Mesodermal cell (in vitro differentiated cells): ENCODE data around the gene DMC1. TPM values are rescaled to one million over a fixed set of nuclear protein-coding genes. Genes with fewer than 3 reads are reported as not detected.
A peak's percentile ranks its signal among the peaks of the same experiment; 100 is the strongest.
"Not testable (repeated sequence)": the region's sequence is repeated elsewhere in the genome, so short reads cannot be mapped to it uniquely, and the experiment has no call there.

ENCODE experiments used
- H3K27ac ChIP-seq: 2 replicates; pipeline ENCODE4 v1.7.0; 2013; ENCODE audit warnings: mild to moderate bottlenecking, low read depth, low read length, moderate library complexity; ENCODE audit not compliant: severe bottlenecking
- H3K36me3 ChIP-seq: 2 replicates; pipeline ENCODE4 v1.7.1; 2013; ENCODE audit warnings: mild to moderate bottlenecking, low read length, moderate library complexity; ENCODE audit not compliant: control insufficient read depth, insufficient read depth
- H3K4me1 ChIP-seq: one replicate; pipeline ENCODE4 v1.7.1; 2013; ENCODE audit warnings: mild to moderate bottlenecking, low read length; ENCODE audit not compliant: insufficient read depth, control insufficient read depth, poor library complexity, severe bottlenecking
- H3K4me3 ChIP-seq: 2 replicates; pipeline ENCODE4 v1.7.0; 2013; ENCODE audit warnings: low read length, control low read depth, mild to moderate bottlenecking; ENCODE audit not compliant: insufficient read depth, poor library complexity, severe bottlenecking; ENCODE audit errors: extremely low read depth
- H3K9me3 ChIP-seq: 2 replicates; pipeline ENCODE4 v1.7.1; 2013; ENCODE audit warnings: mild to moderate bottlenecking, low read length, moderate library complexity; ENCODE audit not compliant: control insufficient read depth
- WGBS, 2 experiments: methylation state at CpG; one replicate each; pipeline ENCODE4 v1.1.5; 2013; ENCODE audit warnings: missing lambda C conversion rate in 2 of 2; ENCODE audit not compliant: insufficient coverage in 2 of 2; 5-methylcytosine and 5-hydroxymethylcytosine counted together
- polyA plus RNA-seq, 2 experiments: library from polyadenylated mRNA; stranded (reverse); fragments of 50-300 nt; gene quantifications; one replicate each; pipeline ENCODE4 v1.2.3, GENCODE V29; 2013

Gene DMC1, protein sequence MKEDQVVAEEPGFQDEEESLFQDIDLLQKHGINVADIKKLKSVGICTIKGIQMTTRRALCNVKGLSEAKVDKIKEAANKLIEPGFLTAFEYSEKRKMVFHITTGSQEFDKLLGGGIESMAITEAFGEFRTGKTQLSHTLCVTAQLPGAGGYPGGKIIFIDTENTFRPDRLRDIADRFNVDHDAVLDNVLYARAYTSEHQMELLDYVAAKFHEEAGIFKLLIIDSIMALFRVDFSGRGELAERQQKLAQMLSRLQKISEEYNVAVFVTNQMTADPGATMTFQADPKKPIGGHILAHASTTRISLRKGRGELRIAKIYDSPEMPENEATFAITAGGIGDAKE
- 4.1 TPM for polyA plus RNA-seq (2013, experiment 1 of 2)
- polyA plus RNA-seq (2013, experiment 2 of 2) = 5.0 TPM

DNA sequence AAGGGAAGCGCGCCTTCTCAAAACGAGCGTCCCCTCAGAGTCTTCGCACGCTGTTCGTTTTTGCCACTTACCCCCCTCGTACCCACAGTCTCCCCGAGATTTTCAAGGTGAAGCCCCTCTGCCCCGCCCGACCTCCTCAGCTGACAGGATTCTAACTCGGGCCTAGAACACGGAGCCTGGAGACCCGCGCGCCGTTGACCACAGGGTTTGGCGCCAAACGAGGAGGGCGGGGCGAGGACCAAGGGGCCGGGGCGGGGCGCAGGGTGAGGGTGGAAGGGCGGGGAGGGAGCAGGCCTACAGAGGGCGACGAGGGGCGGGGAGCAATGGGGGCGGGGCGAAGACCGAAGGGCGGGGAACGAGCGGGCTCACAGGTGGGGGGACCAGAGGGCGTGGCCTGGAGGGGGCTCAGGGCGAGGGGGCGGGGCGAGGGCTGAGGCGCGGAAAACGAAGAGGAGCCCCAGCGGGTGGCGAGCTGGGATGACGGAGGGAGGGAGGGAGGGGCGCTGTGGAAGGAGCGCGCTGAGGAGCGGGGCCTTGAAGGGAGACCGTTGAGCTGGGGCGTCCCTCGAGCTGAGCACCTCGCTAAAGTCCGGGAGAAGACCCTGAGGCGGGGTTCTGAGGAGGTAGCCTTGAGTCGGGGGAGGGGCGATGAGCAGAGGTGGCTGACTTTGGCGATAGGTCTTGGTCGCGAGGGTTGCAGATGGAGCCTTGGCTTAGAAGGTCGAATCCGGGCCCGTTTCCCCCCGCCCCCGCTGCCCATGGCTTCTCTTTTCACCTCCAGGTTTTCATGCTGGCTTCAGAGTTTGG is at the start of gene DMC1:
DMC1 (minus strand) TSS at position 212 of the 807 bp plus-strand sequence. CDS start 1,927 bp downstream, outside the sequence.
- H3K27ac ChIP-seq = peak within 1 kb of the TSS; percentile 58
- no peaks in the 10 kb centered on the region for H3K4me1 ChIP-seq
- 1 to 2% methylated on average over 32 to 46 of the region's 64 CpGs for WGBS, 2 experiments
- peak within 1 kb of the TSS; percentile 53 for H3K4me3 ChIP-seq
- no peaks in the 10 kb centered on the region for H3K36me3 ChIP-seq
- H3K9me3 ChIP-seq = no peaks in the 10 kb centered on the region

DNA sequence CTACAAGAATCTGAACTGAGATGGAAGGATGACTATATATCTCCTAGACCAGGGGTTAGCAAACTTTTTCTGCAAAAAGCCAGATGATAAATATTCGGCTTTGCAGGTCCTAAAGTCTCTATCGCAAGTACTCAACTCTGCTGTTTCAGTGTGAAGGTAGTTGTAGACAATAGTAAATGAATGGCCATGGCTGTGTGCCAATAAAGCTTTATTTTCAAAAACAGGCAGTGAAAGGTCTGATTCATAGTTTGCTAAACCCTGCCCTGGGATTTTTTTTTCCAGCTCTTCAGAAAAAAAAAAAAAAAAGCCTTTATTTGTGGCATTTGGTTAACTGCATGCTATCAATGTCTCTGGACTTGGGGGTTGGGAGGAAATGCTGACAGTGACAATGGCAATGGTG is 48.7 kb upstream of the DMC1 start:
- Histone ChIP-seq H3K27ac (no peak overlapping the region), H3K4me3 (no peak overlapping the region), H3K9me3 (peaks cover 5% of the 10 kb centered on the region), H3K36me3 (peaks cover 17% of the 10 kb centered on the region), H3K4me1 (no peaks in the 10 kb centered on the region)
- 92 to 94% methylated on average over 2 of the region's 2 CpGs for WGBS, 2 experiments

DNA sequence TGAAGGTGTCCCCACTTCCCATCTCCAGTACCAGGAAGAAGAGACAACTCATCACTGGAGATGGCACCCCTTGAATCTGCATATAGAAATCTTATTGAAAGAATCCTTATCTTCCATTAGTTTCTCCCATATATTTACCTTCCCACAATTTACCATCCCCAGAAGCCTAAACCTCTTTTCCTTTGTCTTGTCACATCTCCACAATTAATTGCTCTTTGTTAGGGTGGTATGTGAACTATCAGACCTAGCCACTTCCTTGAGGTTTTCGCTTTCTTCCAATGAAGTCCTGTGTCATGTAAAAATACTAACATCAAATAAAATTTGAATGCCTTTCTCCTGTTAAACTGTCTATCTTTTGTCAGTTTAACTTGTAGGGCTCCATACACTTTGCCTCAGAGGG is 48.3 kb upstream of the DMC1 start:
- H3K27ac ChIP-seq = no peak overlapping the region
- no peaks in the 10 kb centered on the region for H3K4me1 ChIP-seq
- no CpG with 5 or more reads among the region's 1 CpG for WGBS, 2 experiments
- H3K4me3 ChIP-seq = no peak overlapping the region
- H3K36me3 ChIP-seq = peaks cover 17% of the 10 kb centered on the region
- peaks cover 5% of the 10 kb centered on the region for H3K9me3 ChIP-seq

DNA sequence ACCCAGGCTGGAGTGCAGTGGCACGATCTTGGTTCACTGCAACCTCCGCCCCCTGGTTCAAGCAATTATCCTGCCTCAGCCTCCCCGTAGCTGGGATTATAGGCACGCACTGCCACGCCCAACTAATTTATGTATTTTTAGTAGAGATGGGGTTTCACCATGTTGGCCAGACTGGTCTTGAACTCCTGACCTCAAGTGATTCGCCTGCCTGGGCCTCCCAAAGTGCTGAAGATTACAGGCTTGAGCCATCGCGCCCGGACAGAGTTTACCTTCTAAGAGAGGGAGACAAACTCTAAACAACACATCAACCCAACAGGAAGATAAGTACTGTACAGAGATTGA is 45.1 kb upstream of the DMC1 start:
- not testable (repeated sequence) for H3K27ac ChIP-seq, H3K4me3 ChIP-seq, H3K9me3 ChIP-seq, H3K4me1 ChIP-seq
- 90 to 100% methylated on average over 3 to 4 of the region's 9 CpGs for WGBS, 2 experiments
- peaks cover 17% of the 10 kb centered on the region for H3K36me3 ChIP-seq

DNA sequence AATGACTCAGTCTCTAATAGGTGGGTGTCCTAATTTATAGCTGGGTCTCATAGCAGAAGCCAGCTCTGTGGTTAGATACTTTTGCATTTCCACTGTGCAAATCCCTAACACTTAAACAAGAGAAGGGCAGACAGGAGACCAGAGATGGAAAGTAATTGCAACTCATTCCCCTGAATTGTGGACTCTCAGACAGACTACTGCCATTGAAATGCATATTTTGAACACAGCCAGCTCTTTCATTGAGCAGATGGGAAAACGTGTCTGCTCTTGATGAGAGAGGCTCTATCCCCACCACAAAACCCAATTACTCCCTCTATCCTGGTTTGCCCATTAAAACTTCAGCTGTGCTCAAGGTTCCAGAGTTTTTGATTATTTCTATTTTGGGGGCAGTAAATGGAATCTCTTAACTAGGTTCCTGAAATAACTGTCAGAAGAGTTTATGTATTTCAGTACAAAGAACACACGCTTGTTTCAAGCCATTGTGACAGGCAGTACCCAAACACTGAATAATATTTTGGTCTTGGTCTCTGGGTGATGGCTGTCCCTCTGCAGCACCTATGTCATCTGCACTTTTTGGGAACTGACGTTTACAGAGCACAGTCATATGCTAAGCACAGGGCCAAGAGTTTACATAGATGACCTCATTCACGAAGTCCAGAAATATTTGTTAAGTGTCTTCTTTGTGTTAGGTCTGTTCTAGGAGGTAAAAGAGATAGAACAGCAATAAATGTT is 44.5 kb upstream of the DMC1 start:
- no peak overlapping the region for H3K27ac ChIP-seq
- WGBS, 2 experiments = 88 to 93% methylated on average over 2 of the region's 4 CpGs
- H3K36me3 ChIP-seq = peaks cover 11% of the 10 kb centered on the region

DNA sequence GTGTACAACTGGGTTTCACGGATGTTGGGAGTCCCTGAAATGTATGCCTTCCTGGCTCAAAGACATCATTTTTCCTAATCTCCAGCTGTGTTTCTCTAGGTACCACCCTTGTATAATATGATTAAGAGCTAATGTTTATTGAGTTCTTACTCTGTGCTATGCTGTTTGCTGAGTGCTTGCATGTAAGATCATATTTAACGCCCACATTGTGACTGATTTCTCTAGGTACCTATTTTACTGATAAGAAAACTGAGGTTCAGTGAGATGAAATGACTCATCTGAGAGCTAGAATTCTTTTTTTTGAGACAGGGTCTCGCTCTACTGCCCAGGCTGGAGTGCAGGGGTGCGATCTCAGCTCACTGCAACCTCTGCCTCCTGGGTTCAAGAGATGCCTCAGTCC is 43.6 kb upstream of the DMC1 start:
- peaks cover 6% of the 10 kb centered on the region for H3K36me3 ChIP-seq

More for the DNA sequence above, 44.5 kb upstream of the DMC1 start:
- Histone ChIP-seq H3K4me1 (no peaks in the 10 kb centered on the region), H3K4me3 (no peak overlapping the region), H3K9me3 (peaks cover 5% of the 10 kb centered on the region)

DNA sequence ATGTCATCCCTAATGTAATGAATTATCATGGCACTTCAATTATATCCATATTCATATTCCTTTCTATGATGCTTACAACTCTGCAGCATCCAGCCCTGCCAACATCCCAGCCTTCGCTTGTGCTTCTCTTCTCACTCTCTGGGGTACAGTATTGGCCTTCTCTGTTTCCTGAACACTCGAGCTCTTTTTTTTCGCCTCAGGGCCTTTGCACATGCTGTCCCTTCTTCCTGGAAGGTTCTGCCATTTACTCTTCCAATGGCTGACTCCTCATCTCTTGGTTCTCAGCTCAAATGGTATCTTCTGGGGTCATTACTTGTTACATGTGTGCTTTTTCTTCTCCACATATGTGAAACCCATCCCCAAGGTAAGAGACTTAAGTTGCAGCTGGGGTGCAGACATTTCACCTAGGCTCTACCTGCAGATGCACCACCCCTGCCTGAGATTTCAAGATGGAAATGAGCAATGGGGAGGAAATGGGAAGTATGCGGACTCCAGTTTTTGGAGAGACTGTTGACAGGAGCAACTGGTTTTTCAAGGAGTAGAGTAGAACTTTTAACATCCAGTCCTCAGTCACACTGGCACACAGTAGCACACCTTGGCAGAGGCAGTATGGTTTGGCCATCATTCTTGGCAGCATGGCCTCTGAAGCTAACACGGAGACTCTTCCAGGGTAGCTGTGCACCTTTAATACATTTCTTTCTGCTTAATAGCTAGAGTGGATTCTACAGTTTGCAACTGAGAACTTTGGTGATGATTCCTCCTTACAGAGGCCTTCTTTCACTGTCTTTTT is 42.4 kb upstream of the DMC1 start:
- Histone ChIP-seq H3K36me3 (no peaks in the 10 kb centered on the region), H3K27ac (no peak overlapping the region), H3K4me3 (no peak overlapping the region), H3K9me3 (no peaks in the 10 kb centered on the region), H3K4me1 (no peaks in the 10 kb centered on the region)
- 98% methylated on average over 4 to 5 of the region's 5 CpGs for WGBS, 2 experiments

More for the DNA sequence above, 43.6 kb upstream of the DMC1 start:
- no peaks in the 10 kb centered on the region for H3K4me1 ChIP-seq
- H3K27ac ChIP-seq = no peak overlapping the region
- no peak overlapping the region for H3K4me3 ChIP-seq
- peaks cover 5% of the 10 kb centered on the region for H3K9me3 ChIP-seq
- 89 to 96% methylated on average over 3 of the region's 4 CpGs for WGBS, 2 experiments

DNA sequence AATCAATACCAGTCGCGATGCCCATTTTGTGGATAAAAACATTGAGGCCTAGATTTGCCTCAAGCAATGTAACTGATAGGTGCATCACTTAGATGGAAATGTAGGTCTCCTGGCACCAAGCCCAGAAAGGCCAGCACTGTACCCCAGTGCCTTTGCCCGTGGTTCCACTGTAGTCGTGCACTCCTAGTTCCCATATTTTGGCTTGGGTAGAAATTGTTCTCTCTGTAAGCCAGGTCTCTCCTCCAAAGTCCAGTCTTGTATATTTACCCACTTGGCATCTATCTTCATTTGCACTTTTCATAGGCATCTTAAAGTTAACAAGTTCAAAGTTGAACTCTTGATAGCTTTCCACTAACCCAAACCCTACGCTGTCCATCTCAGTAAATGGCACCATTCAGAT is 41.6 kb upstream of the DMC1 start:
- no peaks in the 10 kb centered on the region for H3K9me3 ChIP-seq
- no peak overlapping the region for H3K4me3 ChIP-seq
- no peaks in the 10 kb centered on the region for H3K36me3 ChIP-seq
- H3K4me1 ChIP-seq = no peaks in the 10 kb centered on the region
- WGBS, 2 experiments = 90 to 95% methylated on average over 3 to 5 of the region's 5 CpGs
- no peak overlapping the region for H3K27ac ChIP-seq

DNA sequence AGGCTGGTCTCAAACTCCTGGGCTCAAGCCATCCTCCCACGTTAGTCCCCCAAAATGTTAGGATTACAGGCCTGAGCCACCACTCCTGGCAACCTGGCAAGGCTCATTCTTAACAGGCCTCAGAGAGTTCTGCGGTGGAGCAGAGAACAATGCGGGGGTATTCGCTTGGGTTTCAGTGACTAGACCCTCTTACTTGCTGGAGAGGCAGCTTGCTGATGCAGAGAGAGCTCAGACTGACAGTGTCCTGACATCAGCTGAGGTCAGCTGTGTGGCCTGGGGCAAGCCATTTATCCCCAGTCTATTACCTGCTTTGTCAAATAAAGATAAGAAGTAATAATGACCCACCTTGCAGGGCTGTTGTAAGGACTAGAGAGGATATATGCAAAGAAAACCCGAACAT is 40.3 kb upstream of the DMC1 start:
- no peak overlapping the region for H3K27ac ChIP-seq
- H3K4me3 ChIP-seq = no peak overlapping the region
- H3K36me3 ChIP-seq = no peaks in the 10 kb centered on the region
- 93 to 96% methylated on average over 5 of the region's 5 CpGs for WGBS, 2 experiments
- no peaks in the 10 kb centered on the region for H3K4me1 ChIP-seq
- no peaks in the 10 kb centered on the region for H3K9me3 ChIP-seq
